DMS79 (cell line): ENCODE measurements around the gene RPL28.
"Not testable (repeated sequence)": the region's sequence is repeated elsewhere in the genome, so short reads cannot be mapped to it uniquely, and the experiment has no call there.

Experiments used
- DNase-seq: peaks from one replicate; lab custom pipeline; 2025; lab: John Stamatoyannopoulos, UW

RPL28 gene

DNA sequence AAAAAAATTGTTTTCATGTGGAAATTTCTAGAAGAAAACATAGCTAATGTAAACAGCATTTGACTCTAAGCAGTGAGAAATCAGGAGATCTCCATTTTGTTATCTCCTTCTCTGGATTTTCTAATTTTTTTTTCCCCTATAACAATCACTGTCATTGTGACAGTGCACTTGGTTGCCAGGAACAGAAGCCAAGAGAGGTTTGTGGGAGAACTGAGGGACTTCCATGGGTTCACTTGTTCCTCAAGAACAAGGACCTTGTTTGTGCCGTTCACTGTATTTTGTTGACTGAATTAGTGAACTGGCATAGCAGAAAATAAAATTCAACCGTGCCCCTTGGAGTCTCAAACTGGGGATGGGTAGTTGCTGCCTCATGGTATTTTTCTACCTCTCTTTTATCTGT, 40.3 kb downstream of the RPL28 start:
- DNase-seq, result no peak

DNA sequence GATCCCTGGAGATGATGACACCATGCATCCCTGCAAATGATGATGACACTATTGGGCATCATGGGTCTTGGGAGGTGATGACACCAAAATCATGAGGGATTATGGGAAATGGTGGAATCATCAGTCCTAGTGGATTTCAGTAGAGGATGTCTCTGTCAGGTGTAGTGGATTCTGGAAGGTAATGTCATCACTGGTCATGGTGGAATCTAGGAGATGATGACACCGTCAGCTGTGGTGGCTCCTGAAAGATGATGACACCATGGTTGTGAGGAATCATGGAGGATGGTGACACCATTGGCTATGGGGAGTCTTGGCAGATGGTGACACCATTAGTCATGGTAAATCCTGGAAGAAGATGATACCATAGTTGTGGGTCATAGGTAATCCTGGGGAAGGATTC, 45.5 kb downstream of the RPL28 start:
- no peak for DNase-seq

DNA sequence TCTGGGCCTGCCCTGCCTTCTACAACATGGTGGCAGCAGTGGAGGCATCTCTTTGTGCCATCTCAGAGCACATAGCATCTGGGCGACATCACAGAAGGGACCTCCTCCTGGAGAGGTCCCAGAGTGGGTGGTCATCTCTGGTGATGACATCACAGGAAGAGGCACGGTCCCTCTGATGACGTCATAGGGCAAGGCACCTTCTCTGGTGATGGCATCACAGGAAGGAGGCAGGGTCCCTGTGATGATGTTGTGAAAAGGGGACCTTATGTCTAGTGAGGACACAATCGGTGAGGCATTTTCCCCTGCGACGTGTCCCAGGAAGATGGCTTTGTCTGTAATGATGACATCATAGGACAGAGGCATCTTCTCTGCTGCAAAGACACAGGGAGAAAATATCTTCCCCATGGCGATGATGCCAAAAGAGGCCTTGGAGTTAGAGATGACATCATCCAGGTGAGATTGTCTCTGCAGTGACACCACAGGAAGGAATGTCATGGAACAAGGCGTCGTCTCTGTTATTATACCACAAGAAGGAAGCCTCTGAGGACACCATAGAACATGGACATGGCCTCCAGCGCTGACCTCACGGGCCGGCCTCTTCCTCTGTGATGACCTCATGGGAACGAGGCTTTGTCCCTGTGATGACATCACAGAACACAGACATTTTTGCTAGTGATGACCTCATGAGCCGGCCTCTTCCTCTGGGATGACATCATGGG, 46.7 kb downstream of the RPL28 start:
- DNase-seq, result no peak

DNA sequence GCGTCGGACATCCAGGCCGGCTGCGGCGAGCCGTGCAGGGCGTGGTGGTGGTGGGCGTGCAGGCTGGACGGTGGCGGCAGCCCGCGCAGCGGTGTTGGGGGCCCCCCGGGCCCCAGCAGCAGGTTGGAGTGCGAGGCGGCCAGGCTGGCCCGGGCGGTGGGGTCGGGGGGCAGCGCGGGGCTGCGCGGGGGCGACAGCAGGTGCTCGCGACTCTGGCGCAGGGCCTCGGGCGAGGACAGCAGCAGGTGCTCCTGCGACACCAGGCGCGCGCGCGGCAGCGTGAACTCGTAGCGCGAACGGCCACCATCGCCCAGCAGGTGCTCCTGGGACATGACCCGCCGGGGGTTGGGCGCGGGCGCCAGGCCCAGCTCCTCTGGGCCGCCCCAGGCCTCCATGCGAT, 47.6 kb downstream of the RPL28 start:
- no peak for DNase-seq

DNA sequence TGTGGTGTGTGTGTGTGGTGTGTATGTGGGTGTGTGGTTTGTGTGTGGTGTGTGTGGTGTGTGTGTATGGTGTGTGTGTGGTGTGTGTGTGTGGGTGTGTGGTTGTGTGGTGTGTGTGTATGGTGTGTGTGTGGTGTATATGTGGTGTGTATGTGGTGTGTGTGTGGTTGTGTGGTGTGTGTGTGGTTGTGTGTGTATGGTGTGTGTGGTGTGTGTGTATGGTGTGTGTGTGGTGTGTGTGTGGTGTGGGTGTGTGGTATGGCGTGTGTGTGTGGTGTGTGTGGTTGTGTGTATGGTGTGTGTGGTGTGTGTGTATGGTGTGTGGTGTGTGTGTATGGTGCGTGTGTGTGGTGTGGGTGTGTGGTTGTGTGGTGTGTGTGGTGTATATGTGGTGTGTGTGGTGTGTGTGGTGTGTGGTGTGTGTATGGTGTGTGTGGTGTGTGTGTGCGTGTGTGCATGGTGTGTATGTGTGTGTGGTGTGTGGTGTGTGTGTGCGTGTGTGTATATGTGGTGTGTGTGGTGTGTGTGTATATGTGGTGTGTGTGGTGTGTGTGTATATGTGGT, 48.7 kb downstream of the RPL28 start:
- DNase-seq, result no peak

DNA sequence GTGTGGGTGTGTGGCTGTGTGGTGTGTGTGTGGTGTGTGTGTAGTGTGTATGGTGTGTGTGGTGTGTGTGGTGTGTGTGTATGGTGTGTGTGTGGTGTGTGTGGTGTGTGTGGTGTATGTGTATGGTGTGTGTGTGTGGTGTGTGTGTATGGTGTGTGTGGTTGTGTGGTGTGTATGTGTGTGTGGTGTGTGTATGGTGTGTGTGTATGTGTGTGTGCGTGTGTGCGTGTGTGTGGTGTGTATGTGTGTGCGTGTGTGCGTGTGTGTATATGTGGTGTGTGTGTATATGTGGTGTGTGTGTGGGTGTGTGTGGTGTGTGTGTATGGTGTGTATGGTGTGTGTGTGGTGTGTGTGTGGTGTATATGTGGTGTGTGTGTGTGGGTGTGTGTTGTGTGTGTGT, 49.3 kb downstream of the RPL28 start:
- DNase-seq, result no peak

DNA sequence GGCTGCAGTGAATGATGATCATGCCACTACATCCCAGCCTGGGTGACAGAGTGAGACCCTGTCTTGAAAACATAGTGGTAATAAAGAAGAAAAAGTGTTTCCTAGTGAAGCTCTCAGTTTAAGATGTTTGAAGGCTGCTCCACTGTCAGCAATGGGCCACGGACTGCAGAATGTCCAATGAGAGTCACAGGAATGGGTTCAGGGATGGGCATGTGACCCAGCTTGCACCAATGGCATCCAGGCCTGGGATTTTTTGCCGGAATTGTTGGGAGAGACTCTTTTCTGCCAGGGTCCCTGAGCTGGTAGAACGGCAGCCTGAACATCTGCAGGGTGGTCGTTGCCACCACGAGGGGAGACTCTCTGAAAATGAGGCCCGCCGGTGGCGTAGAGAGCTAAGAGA, 51.1 kb downstream of the RPL28 start:
- DNase-seq, result no peak

DNA sequence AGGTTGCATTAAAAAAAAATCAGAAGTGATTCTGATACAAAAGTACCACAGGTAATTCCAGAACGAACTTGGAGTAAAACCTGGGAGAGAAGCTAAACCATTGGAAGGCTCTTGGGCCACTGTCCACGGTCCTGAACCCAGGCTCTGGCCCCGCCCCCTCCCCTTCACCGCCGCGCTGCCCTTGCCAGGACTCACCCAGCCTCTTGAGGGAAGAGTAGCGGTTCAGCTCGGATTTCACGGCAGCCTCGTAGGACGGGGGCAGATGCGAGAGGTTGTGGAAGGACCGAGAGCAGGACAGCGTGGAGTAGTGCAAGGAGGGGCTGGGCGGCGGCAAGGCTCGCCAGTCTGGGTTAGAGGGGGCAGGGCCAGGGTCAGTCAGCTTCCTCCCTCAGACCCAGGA, 51.7 kb downstream of the RPL28 start:
- peak; percentile 56 for DNase-seq

DNA sequence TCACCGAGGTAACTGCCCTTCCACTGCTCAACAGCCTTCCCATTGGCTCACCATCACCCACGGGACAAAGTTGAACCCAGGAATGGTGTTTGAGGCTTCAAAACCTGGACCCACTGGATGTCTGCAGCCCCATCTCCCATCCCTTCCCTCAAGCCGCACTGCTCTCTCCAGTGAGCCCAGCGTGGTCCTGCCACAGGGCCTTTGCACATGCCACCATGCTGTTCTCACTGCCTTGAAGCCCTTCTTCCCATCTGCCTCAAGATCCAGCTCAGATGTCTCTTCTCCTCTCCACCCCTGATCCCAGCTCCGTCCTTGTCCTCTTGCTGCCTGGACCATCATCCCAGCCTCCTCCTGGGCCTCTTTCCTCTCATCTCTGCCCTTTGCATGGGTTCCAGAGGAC, 53.3 kb downstream of the RPL28 start:
- DNase-seq, result no peak

DNA sequence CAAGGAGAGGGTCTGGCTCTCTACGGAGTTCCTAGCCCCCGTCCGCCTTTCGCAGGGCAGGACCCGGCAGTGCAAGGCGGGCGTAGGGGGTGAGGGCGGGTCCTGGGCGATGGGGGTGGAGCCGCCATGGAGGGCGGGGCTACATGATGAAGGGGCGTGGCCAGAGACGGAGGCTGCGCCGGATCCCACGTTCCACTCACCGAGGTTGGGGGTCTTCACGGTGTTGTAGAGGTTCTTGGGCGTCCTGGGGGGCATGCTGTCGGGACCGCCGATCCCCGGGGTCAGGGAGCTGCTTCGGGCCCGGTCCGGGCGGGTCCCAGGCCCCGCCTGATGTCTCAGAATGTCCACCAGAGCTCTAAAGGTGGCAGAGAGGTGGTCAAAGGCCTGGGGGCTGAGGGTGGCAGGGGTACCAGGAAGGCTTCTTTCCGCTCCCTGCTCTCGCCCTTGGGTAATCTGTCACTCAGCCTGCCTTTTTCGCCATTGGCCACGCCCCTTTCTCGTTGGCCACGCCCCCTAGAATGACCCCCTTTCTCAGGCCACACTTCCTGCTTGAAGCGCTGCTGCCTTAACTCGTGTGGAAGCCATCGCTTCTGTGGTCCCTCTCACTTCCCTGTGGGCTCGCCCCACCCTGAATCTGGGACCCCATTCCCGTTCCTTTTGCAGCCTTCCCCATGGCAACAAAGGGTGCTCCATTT, 54.8 kb downstream of the RPL28 start:
- no peak for DNase-seq

DNA sequence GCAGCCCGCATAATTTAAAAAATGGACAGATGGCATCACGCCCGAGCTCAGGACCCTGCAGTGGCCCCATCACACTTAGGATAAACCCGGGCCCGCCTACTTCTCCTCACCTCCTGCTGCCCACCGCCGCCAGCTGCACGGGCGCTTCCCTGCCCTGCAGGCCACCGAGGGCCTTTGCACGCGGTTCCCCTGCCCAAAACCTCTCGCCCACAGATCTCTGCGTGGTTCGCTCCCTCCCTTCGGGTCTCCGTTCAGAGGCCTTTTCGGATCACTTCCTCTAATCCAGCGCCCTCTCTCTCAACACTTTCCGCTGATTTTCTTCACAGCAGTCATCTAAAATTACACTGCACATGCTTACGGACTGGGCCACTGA, 55.6 kb downstream of the RPL28 start:
- DNase-seq, result no peak

DNA sequence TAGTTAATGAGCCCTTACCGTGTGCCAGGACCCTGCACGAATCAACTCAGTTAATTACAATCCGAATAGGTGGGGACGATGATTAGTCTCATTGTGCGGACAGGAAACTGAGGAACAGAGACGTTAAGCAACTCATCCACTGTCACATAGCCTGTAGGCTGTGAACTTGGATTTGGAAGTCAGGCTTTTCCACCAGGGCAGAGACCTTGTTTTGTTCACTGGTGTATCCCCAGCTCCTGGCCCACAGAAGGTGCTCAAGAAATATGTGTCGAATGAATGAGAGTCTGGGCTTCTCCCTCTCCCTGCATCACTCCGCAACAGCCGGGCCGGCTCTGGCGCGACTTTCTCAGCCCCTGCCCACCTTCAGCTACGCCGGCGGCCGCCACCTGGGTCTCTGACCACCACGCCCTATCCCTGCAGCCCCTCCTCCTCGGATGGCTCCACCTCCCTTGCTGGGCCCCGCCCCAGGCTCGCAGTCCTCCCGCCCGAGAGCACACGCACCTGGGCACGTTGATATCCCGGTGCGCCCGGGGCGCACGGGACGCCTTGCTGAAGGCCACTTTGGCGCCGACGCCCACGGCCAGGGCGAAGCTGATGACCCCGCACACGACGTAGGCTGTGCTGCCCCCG, 56.1 kb downstream of the RPL28 start:
- DNase-seq, result peak; percentile 48

DNA sequence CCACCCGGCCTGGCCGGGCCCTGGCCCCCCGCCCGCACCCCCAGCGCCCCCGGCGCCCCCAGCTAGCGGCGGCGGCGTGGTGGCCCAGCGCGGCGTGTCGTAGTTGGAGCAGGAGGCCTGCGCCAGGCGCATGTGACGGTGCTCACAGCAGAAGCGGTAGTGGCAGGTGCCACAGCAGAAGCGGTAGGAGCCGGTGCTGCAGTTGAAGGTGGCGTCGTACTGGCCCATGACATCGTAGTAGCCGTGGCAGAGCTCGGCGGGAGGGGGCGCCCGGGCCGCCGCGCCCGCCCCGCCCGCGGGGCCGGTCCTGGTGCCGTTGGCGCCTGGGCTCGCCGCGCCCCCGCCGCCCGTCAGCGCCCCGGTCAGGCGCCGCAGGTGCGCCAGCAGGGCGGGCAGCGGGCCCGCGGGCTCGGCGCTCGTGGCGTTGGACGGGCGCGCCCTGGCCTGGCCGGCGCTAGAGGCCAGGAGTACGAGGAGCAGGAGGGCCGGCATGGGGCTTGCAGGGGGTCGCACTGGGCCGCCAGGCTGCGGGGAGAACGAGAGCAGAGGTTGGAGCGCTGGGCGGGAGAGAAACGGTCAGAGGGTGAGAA, 56.7 kb downstream of the RPL28 start:
- no peak for DNase-seq

DNA sequence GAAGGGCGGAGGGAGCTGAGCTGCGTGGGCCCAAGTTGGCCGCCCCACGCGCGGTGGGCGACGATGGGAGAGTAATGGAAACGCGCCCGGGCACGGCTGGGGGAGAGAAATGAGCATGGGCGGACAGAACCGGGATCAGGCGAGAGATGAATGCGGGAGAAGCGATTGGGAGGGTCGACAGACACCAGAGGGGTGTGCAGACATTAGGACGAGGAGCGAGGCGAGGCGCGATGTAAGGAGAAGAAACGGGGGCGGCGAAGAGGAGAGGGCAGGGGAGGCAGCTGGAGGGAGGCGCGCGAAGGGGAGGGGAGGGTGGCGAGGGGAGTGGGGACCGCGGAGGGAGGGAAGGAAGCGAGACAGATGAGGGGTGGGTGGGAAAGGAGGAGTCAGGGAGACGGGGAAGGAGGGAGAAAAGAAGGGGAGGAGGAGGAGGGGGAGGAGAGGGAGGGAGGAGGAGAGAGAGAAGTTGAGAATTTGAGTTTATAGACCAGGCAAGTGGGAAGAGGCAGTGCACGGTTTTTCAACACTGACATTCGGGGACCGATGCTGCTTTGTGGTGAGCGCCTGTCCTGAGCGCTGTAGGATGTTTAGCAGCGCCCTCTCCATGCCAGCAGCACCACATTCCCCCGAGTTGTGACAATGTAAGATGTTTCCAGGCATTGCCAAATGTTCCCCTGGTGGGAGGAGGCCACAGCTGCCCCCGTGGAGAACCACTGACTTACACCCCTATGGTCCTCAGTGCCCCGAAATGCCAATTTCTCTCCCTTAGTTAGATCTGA, 57.5 kb downstream of the RPL28 start, which contains the start of gene SHISA7:
TSS of gene SHISA7 (minus strand) at position 256 of the 779 bp plus-strand sequence. CDS start 437 bp downstream, outside the sequence.
- DNase-seq, result peak; percentile 50

DNA sequence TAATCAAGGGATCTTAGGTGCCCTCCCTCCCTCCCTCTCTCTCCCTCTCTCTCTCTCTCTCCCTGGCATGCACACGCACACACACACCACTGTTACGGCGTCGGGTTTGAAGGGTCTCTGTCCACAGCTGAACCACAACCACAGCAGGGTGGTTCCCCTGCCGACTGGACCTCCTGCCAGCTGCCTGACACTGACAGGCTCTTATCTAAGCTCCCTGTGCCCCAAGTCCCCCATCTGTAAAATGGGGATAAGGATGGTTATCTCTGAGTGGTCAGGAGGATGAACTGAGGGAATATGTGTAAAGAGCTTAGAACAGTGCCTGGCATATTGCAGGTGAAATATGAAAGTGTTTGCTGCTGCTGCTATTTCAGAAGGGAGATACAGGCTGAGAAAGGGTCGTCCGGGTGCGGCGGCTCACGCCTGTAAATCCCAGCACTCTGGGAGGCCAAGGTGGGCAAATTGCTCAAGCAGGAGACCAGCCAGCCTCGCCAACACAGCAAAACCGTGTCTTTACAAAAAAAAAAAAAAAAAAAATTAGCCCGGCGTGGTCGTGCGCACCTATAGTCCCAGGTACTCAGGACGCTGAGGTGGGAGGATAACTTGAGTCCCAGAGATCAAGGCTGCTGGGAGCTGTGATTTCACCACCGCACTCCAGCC, 58.2 kb downstream of the RPL28 start:
- no peak for DNase-seq

DNA sequence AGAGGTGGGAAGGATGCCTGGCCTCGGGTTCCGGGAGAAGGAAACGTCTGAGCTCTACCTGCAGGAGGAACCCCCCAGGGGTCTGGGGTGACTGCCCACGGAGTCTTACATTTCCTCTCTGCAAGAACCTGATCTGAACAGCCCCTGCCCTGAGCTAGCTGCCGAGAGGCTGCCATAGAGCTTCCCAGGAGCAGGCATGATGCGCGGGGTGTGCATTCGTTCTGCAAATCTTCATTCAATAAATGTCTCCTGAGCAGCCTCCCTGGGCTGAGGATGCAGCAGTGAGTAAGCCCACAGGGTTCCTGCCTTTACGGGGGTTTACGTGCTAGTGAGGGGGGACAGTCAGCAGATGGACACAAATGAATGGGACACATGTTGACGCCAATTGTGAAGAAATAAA, 58.9 kb downstream of the RPL28 start:
- DNase-seq, result no peak

DNA sequence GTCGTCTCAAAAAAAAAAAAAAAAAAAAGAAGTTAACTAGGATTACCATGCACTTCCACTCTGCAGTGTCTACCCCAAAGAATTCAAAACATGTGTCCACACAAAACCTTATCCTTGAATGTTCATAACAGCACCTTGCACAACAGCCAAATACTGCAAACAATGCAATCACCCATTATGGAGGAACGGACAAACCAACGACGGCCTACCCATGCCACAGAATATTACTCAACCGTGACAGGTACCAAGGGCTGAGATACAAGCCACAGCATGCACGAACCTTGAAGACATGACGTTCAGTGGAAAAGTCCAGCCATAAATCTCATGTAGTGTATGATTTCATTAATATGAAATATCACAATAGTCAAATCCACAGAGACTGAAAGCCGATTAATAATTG, 60.3 kb downstream of the RPL28 start:
- peak; percentile 42 for DNase-seq

DNA sequence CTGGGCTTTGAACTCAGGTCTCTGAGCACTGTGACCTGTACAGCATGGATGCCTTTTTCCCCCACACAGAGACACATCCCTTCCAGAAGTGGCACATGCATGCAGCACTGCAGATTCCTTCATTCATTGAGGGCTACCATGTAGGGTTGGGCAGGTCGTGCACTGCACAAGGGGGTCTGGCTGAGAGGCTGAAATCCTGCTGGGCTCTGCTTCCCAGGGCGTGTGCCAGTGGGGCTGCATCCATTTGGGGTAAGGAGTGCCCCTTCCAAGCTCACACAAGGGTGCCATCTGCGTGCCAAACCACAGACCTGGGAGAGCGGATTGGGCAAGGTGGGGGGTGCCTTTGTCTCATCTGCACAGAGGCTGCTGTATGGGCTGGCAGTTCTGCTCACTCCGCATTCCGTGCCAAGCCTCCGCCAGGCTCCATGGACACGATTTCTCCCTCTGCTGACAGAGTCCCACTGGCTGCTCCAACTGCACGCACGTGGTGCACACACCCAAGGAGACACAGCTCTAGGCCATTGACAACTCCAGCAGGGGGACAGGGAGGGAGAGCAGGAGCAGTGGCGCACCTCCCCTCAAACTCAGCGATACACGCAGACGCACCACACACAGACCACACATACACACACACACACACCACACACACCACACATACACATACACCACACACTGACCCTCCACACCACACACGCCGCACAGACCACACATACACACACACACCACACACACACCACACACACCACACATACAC, 61.9 kb downstream of the RPL28 start:
- DNase-seq, result peak; percentile 83

DNA sequence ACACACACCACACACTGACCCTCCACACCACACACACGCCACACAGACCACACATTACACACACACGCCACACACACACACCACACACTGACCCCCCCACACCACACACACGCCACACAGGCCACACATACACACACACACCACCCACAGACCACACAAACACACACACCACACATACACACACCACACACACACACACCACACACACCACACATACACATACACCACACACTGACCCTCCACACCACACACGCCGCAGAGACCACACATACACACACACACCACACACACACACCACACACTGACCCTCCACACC, 62.4 kb downstream of the RPL28 start:
- DNase-seq, result not testable (repeated sequence)

DNA sequence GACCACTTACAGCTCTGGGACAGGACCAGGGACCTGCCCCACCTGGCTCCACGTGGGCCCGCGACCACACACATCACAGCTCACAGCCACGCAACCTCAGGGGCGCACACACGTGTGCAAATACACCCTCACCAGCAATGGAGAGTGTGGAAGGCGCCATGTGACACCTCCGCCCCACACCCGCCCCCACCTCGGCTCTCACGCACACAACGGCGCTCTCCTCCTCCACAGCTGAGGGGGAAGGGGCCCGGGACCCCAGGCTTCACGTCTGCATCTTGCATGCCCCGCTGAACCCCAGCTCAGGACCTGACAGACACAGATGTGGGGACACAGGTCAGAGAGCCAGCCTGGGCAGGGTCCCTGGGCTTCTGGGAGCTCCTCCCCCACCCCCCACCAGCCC, 63.7 kb downstream of the RPL28 start:
- DNase-seq, result no peak
